WTC11 (cell line): ENCODE results near the gene GALNTL6. TPM values are rescaled to one million over a fixed set of nuclear protein-coding genes. Genes with fewer than 3 reads are reported as not detected.

Experiments
- ATAC-seq: fragments of 200-7000 bp; cut with Tn5 transposase; 2 replicates; pipeline ENCODE4 v1.10.0; 2021; ENCODE audit warnings: mild to moderate bottlenecking, moderate library complexity
- CTCF ChIA-PET: fragments of 300-600 bp; sonication (Branson Sonifier 250); formaldehyde crosslinking; loops from one replicate; lab custom pipeline; 2021; ENCODE audit warnings: antibody characterized with exemption; lab: Charles Lee
- POLR2A ChIA-PET: fragments of 350-600 bp; sonication (Branson Sonifier 250); formaldehyde crosslinking; loops from one replicate; lab custom pipeline; 2021; ENCODE audit warnings: antibody characterized with exemption; lab: Charles Lee
- DNase-seq: peaks from one replicate; pipeline ENCODE4 v3.0.0; 2021; ENCODE audit warnings: low spot score
- H3K27ac Mint-ChIP-seq: 2 replicates; pipeline ENCODE4 v1.8.0; 2021; ENCODE audit warnings: mixed read lengths
- H3K27me3 Mint-ChIP-seq: 2 replicates; pipeline ENCODE4 v1.8.0; 2021; ENCODE audit warnings: low read depth, mild to moderate bottlenecking, moderate library complexity, mixed read lengths
- H3K36me3 Mint-ChIP-seq: 2 replicates; pipeline ENCODE4 v1.8.0; 2021; ENCODE audit warnings: mixed read lengths
- H3K4me1 Mint-ChIP-seq: 2 replicates; pipeline ENCODE4 v1.8.0; 2022; ENCODE audit warnings: mixed read lengths
- H3K4me3 Mint-ChIP-seq: 2 replicates; pipeline ENCODE4 v1.8.0; 2021; ENCODE audit warnings: mild to moderate bottlenecking, moderate library complexity, mixed read lengths
- H3K9me3 Mint-ChIP-seq: 2 replicates; pipeline ENCODE4 v1.8.0; 2021; ENCODE audit warnings: mixed read lengths
- ELF4 ChIP-seq: sonication (generic); formaldehyde crosslinking; IDR thresholded peaks from 2 replicates; pipeline ENCODE4 v1.8.1; 2022; ENCODE audit warnings: low read depth, mild to moderate bottlenecking, moderate library complexity, missing genetic modification reagents
- EMX1 ChIP-seq: fragments of 250-450 bp; sonication (Bioruptor Pico); IDR thresholded peaks from 2 replicates; pipeline ENCODE4 v1.8.0; 2021; ENCODE audit warnings: mild to moderate bottlenecking
- FOXJ3 ChIP-seq: sonication (generic); formaldehyde crosslinking; IDR thresholded peaks from 2 replicates; pipeline ENCODE4 v1.9.0; 2021; ENCODE audit warnings: missing genetic modification reagents, mild to moderate bottlenecking, borderline replicate concordance
- GRHL2 ChIP-seq: fragments of 250-450 bp; sonication (Bioruptor Pico); IDR thresholded peaks from 2 replicates; pipeline ENCODE4 v1.8.0; 2022; ENCODE audit warnings: mild to moderate bottlenecking, moderate library complexity; ENCODE audit not compliant: insufficient replicate concordance, severe bottlenecking
- IRF2 ChIP-seq: sonication (generic); formaldehyde crosslinking; IDR thresholded peaks from 2 replicates; pipeline ENCODE4 v1.8.0; 2022; ENCODE audit warnings: low read depth, missing genetic modification reagents, borderline replicate concordance
- NFE2L1 ChIP-seq: sonication (generic); formaldehyde crosslinking; IDR thresholded peaks from 2 replicates; pipeline ENCODE4 v1.8.1; 2023; ENCODE audit warnings: missing genetic modification reagents
- NR2C2 ChIP-seq: sonication (generic); formaldehyde crosslinking; IDR thresholded peaks from 2 replicates; pipeline ENCODE4 v1.8.0; 2022; ENCODE audit warnings: mild to moderate bottlenecking, missing genetic modification reagents
- NR3C1 ChIP-seq: sonication (generic); formaldehyde crosslinking; conservative IDR thresholded peaks from 2 replicates; pipeline ENCODE4 v1.8.1; 2023; ENCODE audit warnings: low read depth, mild to moderate bottlenecking, missing genetic modification reagents
- RORB ChIP-seq: fragments of 250-450 bp; sonication (Bioruptor Pico); IDR thresholded peaks from 2 replicates; pipeline ENCODE4 v1.9.0; 2021; ENCODE audit warnings: mild to moderate bottlenecking
- SMAD4 ChIP-seq: sonication (generic); formaldehyde crosslinking; IDR thresholded peaks from 2 replicates; pipeline ENCODE4 v1.8.0; 2022; ENCODE audit warnings: mild to moderate bottlenecking, missing genetic modification reagents
- ZBTB21 ChIP-seq: sonication (generic); formaldehyde crosslinking; IDR thresholded peaks from 2 replicates; pipeline ENCODE4 v1.8.1; 2023; ENCODE audit warnings: mild to moderate bottlenecking, missing genetic modification reagents, borderline replicate concordance
- ZNF317 ChIP-seq: sonication (generic); formaldehyde crosslinking; IDR thresholded peaks from 2 replicates; pipeline ENCODE4 v1.8.1; 2023; ENCODE audit warnings: low read depth, mild to moderate bottlenecking, moderate library complexity, missing genetic modification reagents, borderline replicate concordance
- ZNF423 ChIP-seq: fragments of 250-450 bp; sonication (Bioruptor Pico); IDR thresholded peaks from 2 replicates; pipeline ENCODE4 v2.1.2; 2022; ENCODE audit warnings: mild to moderate bottlenecking, moderate library complexity
- ZNF671 ChIP-seq: fragments of 250-450 bp; sonication (Bioruptor Pico); IDR thresholded peaks from 2 replicates; pipeline ENCODE4 v1.8.0; 2021; ENCODE audit warnings: mild to moderate bottlenecking
- total RNA-seq: library from RNA; stranded (reverse); gene quantifications from 3 replicates; pipeline ENCODE4 v1.2.3, GENCODE V29; 2021
- TF ChIP-seq, protein P1 (sequence below): fragments of 250-450 bp; sonication (Bioruptor Pico); conservative IDR thresholded peaks from 2 replicates; pipeline ENCODE4 v1.9.0; 2021; ENCODE audit warnings: mild to moderate bottlenecking
- TF ChIP-seq, protein P2 (sequence below): sonication (generic); formaldehyde crosslinking; IDR thresholded peaks from 2 replicates; pipeline ENCODE4 v1.8.0; 2022; ENCODE audit warnings: mild to moderate bottlenecking, missing genetic modification reagents
- TF ChIP-seq, protein P3 (sequence below): sonication (generic); formaldehyde crosslinking; IDR thresholded peaks from 2 replicates; pipeline ENCODE4 v1.8.1; 2022; ENCODE audit warnings: missing genetic modification reagents, borderline replicate concordance
- TF ChIP-seq, protein P4 (sequence below): fragments of 250-450 bp; sonication (Bioruptor Pico); IDR thresholded peaks from 2 replicates; pipeline ENCODE4 v1.9.0; 2021; ENCODE audit warnings: mild to moderate bottlenecking
- TF ChIP-seq, protein P5 (sequence below): sonication (generic); formaldehyde crosslinking; IDR thresholded peaks from 2 replicates; pipeline ENCODE4 v1.8.0; 2023; ENCODE audit warnings: mild to moderate bottlenecking, missing genetic modification reagents
- TF ChIP-seq, protein P6 (sequence below): sonication (generic); formaldehyde crosslinking; IDR thresholded peaks from 2 replicates; pipeline ENCODE4 v1.8.1; 2023; ENCODE audit warnings: mild to moderate bottlenecking, missing genetic modification reagents, moderate library complexity

Gene GALNTL6
- total RNA-seq, 1 experiment from 2014 or later: 0.24 TPM

DNA sequence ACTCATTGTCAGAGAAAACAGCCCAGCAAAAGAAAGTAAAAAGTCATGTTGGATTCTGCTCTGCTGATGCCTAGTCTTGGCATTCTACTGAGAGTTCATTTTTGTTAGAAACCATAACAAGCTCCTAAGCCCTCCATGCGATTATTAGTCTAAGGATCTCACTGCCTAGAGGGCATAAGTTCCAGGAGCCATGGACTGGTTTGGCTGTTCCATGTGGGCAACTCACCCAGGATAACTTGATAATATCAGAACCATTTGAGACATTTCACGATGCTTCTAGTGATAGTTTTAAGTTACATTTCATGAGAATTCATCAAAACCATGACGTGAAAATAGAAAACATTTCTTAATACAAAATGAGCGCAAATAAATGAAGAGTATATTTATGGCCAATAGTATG is 978.6 kb downstream of the GALNTL6 start:
- ChIA-PET CTCF (no interaction called here), POLR2A (no interaction called here)
- H3K4me3 Mint-ChIP-seq: no peak overlapping the region
- no peak for ATAC-seq
- DNase-seq: no peak
- peaks cover 5% of the 10 kb centered on the region; the same call in 1 of the 2 replicates for H3K9me3 Mint-ChIP-seq
- no peak overlapping the region for H3K27ac Mint-ChIP-seq
- TF ChIP-seq, protein P1, sequence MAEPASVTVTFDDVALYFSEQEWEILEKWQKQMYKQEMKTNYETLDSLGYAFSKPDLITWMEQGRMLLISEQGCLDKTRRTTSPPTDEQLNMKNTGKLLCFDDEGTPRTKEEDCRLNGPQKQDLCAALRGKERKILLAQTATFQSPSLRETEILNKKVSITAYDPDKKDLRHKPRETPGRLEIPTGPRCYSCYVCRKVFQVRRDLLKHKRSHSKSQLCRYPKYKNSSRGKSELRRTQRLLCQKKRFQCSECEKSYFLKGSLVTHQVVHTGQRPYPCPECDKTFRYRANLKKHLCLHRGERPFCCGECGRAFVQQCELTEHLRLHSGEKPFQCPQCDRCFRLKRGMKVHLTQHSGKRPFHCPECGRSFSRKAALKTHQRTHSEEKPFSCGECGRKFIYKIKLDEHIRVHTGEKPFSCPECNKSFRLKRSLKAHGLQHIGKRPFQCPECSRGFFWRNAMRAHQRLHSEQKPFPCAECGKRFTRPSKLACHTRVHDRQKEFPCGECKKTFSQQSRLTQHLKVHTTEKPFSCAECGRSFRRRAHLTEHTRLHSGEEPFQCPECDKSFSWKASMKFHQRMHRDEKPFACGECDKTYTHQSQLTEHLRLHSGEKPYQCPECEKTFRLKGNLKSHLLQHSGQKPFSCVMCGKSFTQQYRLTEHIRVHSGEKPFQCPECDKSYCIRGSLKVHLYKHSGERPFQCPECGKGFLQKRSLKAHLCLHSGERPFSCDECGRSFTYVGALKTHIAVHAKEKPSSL: no peak
- TF ChIP-seq, protein P2, sequence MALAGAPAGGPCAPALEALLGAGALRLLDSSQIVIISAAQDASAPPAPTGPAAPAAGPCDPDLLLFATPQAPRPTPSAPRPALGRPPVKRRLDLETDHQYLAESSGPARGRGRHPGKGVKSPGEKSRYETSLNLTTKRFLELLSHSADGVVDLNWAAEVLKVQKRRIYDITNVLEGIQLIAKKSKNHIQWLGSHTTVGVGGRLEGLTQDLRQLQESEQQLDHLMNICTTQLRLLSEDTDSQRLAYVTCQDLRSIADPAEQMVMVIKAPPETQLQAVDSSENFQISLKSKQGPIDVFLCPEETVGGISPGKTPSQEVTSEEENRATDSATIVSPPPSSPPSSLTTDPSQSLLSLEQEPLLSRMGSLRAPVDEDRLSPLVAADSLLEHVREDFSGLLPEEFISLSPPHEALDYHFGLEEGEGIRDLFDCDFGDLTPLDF (CRISPR knock-in tag): no peak
- TF ChIP-seq SMAD4: no peak
- no peak for TF ChIP-seq NFE2L1 (CRISPR knock-in tag)
- TF ChIP-seq ZNF671: no peak
- TF ChIP-seq, protein P3, sequence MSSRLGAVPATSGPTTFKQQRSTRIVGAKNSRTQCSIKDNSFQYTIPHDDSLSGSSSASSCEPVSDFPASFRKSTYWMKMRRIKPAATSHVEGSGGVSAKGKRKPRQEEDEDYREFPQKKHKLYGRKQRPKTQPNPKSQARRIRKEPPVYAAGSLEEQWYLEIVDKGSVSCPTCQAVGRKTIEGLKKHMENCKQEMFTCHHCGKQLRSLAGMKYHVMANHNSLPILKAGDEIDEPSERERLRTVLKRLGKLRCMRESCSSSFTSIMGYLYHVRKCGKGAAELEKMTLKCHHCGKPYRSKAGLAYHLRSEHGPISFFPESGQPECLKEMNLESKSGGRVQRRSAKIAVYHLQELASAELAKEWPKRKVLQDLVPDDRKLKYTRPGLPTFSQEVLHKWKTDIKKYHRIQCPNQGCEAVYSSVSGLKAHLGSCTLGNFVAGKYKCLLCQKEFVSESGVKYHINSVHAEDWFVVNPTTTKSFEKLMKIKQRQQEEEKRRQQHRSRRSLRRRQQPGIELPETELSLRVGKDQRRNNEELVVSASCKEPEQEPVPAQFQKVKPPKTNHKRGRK (CRISPR knock-in tag): no peak
- no peak for TF ChIP-seq ZNF317 (CRISPR knock-in tag)
- no peak for TF ChIP-seq FOXJ3 (CRISPR knock-in tag)
- TF ChIP-seq RORB (CRISPR knock-in tag): no peak
- TF ChIP-seq, protein P4, sequence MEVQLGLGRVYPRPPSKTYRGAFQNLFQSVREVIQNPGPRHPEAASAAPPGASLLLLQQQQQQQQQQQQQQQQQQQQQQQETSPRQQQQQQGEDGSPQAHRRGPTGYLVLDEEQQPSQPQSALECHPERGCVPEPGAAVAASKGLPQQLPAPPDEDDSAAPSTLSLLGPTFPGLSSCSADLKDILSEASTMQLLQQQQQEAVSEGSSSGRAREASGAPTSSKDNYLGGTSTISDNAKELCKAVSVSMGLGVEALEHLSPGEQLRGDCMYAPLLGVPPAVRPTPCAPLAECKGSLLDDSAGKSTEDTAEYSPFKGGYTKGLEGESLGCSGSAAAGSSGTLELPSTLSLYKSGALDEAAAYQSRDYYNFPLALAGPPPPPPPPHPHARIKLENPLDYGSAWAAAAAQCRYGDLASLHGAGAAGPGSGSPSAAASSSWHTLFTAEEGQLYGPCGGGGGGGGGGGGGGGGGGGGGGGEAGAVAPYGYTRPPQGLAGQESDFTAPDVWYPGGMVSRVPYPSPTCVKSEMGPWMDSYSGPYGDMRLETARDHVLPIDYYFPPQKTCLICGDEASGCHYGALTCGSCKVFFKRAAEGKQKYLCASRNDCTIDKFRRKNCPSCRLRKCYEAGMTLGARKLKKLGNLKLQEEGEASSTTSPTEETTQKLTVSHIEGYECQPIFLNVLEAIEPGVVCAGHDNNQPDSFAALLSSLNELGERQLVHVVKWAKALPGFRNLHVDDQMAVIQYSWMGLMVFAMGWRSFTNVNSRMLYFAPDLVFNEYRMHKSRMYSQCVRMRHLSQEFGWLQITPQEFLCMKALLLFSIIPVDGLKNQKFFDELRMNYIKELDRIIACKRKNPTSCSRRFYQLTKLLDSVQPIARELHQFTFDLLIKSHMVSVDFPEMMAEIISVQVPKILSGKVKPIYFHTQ (CRISPR knock-in tag): no peak
- no peak for TF ChIP-seq NR3C1 (CRISPR knock-in tag)
- no peak for TF ChIP-seq ZNF423 (CRISPR knock-in tag)
- TF ChIP-seq IRF2 (CRISPR knock-in tag): no peak
- TF ChIP-seq ELF4 (CRISPR knock-in tag): no peak
- TF ChIP-seq, protein P5, sequence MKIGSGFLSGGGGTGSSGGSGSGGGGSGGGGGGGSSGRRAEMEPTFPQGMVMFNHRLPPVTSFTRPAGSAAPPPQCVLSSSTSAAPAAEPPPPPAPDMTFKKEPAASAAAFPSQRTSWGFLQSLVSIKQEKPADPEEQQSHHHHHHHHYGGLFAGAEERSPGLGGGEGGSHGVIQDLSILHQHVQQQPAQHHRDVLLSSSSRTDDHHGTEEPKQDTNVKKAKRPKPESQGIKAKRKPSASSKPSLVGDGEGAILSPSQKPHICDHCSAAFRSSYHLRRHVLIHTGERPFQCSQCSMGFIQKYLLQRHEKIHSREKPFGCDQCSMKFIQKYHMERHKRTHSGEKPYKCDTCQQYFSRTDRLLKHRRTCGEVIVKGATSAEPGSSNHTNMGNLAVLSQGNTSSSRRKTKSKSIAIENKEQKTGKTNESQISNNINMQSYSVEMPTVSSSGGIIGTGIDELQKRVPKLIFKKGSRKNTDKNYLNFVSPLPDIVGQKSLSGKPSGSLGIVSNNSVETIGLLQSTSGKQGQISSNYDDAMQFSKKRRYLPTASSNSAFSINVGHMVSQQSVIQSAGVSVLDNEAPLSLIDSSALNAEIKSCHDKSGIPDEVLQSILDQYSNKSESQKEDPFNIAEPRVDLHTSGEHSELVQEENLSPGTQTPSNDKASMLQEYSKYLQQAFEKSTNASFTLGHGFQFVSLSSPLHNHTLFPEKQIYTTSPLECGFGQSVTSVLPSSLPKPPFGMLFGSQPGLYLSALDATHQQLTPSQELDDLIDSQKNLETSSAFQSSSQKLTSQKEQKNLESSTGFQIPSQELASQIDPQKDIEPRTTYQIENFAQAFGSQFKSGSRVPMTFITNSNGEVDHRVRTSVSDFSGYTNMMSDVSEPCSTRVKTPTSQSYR (CRISPR knock-in tag): no peak
- TF ChIP-seq, protein P6, sequence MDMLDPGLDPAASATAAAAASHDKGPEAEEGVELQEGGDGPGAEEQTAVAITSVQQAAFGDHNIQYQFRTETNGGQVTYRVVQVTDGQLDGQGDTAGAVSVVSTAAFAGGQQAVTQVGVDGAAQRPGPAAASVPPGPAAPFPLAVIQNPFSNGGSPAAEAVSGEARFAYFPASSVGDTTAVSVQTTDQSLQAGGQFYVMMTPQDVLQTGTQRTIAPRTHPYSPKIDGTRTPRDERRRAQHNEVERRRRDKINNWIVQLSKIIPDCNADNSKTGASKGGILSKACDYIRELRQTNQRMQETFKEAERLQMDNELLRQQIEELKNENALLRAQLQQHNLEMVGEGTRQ: no peak
- no peak for TF ChIP-seq ZBTB21 (CRISPR knock-in tag)
- TF ChIP-seq EMX1: no peak
- no peak for TF ChIP-seq NR2C2 (CRISPR knock-in tag)
- no peak for TF ChIP-seq GRHL2 (CRISPR knock-in tag)
- H3K4me1 Mint-ChIP-seq: peaks cover 6% of the 10 kb centered on the region
- no peaks in the 10 kb centered on the region for H3K27me3 Mint-ChIP-seq
- no peaks in the 10 kb centered on the region for H3K36me3 Mint-ChIP-seq
